Uterus (tissue), 2 donors: ENCODE measurements around the gene EHF.

Source experiments
- CTCF ChIP-seq, 4 experiments: fragments of 200-600 bp in 2 of 4; fragments of 450-650 bp in 2 of 4; sonication (generic) in 2 of 4; IDR thresholded peaks; one replicate each; pipeline ENCODE4 v1.5.1; 2016 to 2019; ENCODE audit warnings: antibody characterized with exemption in 4 of 4, mild to moderate bottlenecking in 2 of 4, moderate library complexity in 1 of 4
- POLR2A ChIP-seq, 2 donors: fragments of 450-650 bp; IDR thresholded peaks; one replicate each; pipeline ENCODE4 v1.6.1; 2016; ENCODE audit warnings: antibody characterized with exemption in 2 of 2, mild to moderate bottlenecking in 1 of 2, moderate library complexity in 1 of 2

GRCh38 chr11:34575671-34576070 is 45.2 kb upstream of the EHF start:
- TF ChIP-seq CTCF (IDR thresholded peaks at IDR 0.05) (no peak), POLR2A (IDR thresholded peaks at IDR 0.05) (no peak)
